ENCODE data around the gene RORC. TPM values are rescaled to one million over a fixed set of nuclear protein-coding genes. Genes with fewer than 3 reads are reported as not detected.

Gene RORC
- polyA plus RNA-seq, 1 donor (not counting 4 experiments of a cell fraction or from before 2014, with no cell fraction given) = 0.12 TPM

DNA sequence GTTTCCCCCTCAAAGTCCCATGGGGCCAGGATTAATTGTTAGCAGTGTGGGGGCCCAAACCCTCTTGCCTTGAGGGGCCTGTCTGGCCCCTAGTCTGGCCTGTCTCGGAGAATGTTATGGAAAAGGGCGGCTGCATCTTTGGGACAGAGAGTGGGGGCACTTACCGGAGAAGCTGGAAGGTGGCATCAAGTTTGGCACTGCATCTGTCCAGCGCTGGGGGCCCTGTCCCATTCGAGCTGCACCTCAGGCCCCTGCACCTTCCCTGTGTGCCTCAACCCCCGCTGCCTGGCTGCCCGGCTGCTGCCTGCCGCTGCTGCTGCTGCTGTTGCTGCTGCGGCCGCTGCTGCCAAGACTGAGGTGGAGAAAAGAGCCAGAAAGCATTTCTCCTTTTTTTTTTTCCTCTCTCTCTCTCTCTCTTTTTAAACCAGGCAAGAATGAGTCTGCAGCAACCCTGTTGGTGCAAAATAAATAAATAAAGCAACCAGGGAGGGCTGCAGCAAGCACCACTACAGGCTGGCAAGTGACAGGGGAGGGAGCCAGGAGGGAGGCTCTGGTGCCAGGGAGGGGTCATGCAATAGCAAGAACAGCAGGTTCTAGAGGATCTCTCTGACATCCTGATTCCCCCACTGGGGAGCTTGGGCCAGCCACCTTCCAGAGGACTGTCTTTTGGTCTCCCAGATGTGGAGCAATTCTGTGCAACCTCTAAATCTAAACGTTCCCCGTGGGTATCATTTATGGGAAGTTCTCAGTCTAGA lies 26.4 kb downstream of the RORC start, which contains the start of gene LINGO4:
LINGO4 (minus strand) TSS at position 354 of the 755 bp plus-strand sequence. CDS start 2,715 bp downstream, outside the sequence.
- H3K36me3 ChIP-seq (ENCODE audit: control insufficient read depth in 2 of 2, extremely low read depth in 1 of 2, insufficient read depth in 2 of 2, low read length in 2 of 2) = no peaks in the 10 kb centered on the region
- FAIRE-seq = no peak
- no peaks in the 10 kb centered on the region for H4K20me1 ChIP-seq (ENCODE audit: control insufficient read depth, extremely low read depth, insufficient read depth, low read length)
- H3K9me3 ChIP-seq (ENCODE audit: control insufficient read depth, low read depth, low read length) = no peaks in the 10 kb centered on the region
- no peaks in the 10 kb centered on the region for H3K9me1 ChIP-seq (ENCODE audit: control insufficient read depth, extremely low read depth, insufficient read depth, low read length)
- no peak within 1 kb of the TSS for H3K27ac ChIP-seq (ENCODE audit: control insufficient read depth, insufficient read depth, low read length)
- H3K79me2 ChIP-seq (ENCODE audit: control insufficient read depth, insufficient read depth, low read length) = no peaks in the 10 kb centered on the region
- peaks cover 48% of the 10 kb centered on the region for H3K27me3 ChIP-seq (ENCODE audit: control insufficient read depth, extremely low read depth, insufficient read depth, low read length)
- no peak within 1 kb of the TSS for H2AFZ ChIP-seq (ENCODE audit: control insufficient read depth, low read length)
- dilution Hi-C loops (cut with MboI; ENCODE audit: extremely low pct_ligation_motif_present, low sequenced_read_pairs) = no loop called here
- H3K4me2 ChIP-seq (ENCODE audit: control insufficient read depth, extremely low read depth, insufficient read depth, low read depth, low read length) = no peak within 1 kb of the TSS
- no peaks in the 10 kb centered on the region for H3K4me1 ChIP-seq (ENCODE audit: control insufficient read depth, extremely low read depth, insufficient read depth, low read length)
- no peak within 1 kb of the TSS for H3K9ac ChIP-seq (ENCODE audit: control insufficient read depth, extremely low read depth, insufficient read depth, low read length)
- no peak within 1 kb of the TSS for H3K4me3 ChIP-seq (ENCODE audit: control insufficient read depth in 2 of 3, extremely low read depth in 1 of 3, insufficient read depth in 2 of 3, low read depth in 1 of 3, low read length in 3 of 3)
- no peak for DNase-seq (ENCODE audit: low read depth, low spot score)
- TF ChIP-seq EZH2 (IDR thresholded peaks at IDR 0.05; ENCODE audit: low read length) = no peak

DNA sequence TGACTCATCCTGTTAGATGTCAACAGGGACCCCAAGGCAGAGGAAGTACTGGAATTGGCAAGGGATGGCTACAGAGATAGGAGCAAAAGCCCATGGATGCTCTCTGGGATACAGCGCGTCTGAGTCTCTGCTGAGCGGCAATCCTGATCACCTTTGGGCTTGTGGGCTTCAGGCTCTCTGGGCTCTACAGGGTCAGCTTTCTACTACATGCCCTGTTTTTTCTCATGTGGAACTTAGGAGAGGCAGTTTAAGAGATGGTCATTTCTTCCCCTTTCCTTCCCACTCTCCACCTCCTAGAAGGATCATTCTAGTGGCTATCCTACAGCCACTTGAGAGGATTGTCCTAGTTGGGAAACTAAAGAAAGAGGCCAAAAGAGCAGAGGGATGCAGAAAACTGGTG lies 27.7 kb downstream of the RORC start:
- Histone ChIP-seq H4K20me1 (ENCODE audit: control insufficient read depth, extremely low read depth, insufficient read depth, low read length) (no peaks in the 10 kb centered on the region), H2AFZ (ENCODE audit: control insufficient read depth, low read length) (no peak overlapping the region), H3K4me1 (ENCODE audit: control insufficient read depth, extremely low read depth, insufficient read depth, low read length) (peaks cover 8% of the 10 kb centered on the region), H3K36me3 (ENCODE audit: control insufficient read depth in 2 of 2, extremely low read depth in 1 of 2, insufficient read depth in 2 of 2, low read length in 2 of 2) (no peaks in the 10 kb centered on the region), H3K27me3 (ENCODE audit: control insufficient read depth, extremely low read depth, insufficient read depth, low read length) (peaks cover 51% of the 10 kb centered on the region), H3K4me3 (ENCODE audit: control insufficient read depth in 2 of 3, extremely low read depth in 1 of 3, insufficient read depth in 2 of 3, low read depth in 1 of 3, low read length in 3 of 3) (no peak overlapping the region), H3K9me1 (ENCODE audit: control insufficient read depth, extremely low read depth, insufficient read depth, low read length) (no peaks in the 10 kb centered on the region), H3K79me2 (ENCODE audit: control insufficient read depth, insufficient read depth, low read length) (no peaks in the 10 kb centered on the region), H3K4me2 (ENCODE audit: control insufficient read depth, extremely low read depth, insufficient read depth, low read depth, low read length) (no peak overlapping the region), H3K9ac (ENCODE audit: control insufficient read depth, extremely low read depth, insufficient read depth, low read length) (no peak overlapping the region), H3K9me3 (ENCODE audit: control insufficient read depth, low read depth, low read length) (no peaks in the 10 kb centered on the region), H3K27ac (ENCODE audit: control insufficient read depth, insufficient read depth, low read length) (no peak overlapping the region)
- dilution Hi-C loops (cut with MboI; ENCODE audit: extremely low pct_ligation_motif_present, low sequenced_read_pairs) = no loop called here
- DNase-seq (ENCODE audit: low read depth, low spot score) (no peak), FAIRE-seq (no peak)
- TF ChIP-seq, protein P1, sequence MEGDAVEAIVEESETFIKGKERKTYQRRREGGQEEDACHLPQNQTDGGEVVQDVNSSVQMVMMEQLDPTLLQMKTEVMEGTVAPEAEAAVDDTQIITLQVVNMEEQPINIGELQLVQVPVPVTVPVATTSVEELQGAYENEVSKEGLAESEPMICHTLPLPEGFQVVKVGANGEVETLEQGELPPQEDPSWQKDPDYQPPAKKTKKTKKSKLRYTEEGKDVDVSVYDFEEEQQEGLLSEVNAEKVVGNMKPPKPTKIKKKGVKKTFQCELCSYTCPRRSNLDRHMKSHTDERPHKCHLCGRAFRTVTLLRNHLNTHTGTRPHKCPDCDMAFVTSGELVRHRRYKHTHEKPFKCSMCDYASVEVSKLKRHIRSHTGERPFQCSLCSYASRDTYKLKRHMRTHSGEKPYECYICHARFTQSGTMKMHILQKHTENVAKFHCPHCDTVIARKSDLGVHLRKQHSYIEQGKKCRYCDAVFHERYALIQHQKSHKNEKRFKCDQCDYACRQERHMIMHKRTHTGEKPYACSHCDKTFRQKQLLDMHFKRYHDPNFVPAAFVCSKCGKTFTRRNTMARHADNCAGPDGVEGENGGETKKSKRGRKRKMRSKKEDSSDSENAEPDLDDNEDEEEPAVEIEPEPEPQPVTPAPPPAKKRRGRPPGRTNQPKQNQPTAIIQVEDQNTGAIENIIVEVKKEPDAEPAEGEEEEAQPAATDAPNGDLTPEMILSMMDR (optimal IDR thresholded peaks at IDR 0.05 in 1 of 3, IDR thresholded peaks at IDR 0.05 in 1 of 3, conservative IDR thresholded peaks at IDR 0.05 in 1 of 3; ENCODE audit: extremely low read depth in 1 of 3, insufficient read depth in 2 of 3, low read length in 3 of 3) = no peak
- TF ChIP-seq EZH2 (IDR thresholded peaks at IDR 0.05; ENCODE audit: low read length) = no peak

All from keratinocyte (primary cell).